RWPE2 (cell line): ENCODE data around the gene USP2.

ENCODE experiments used
- ATAC-seq: fragments of 200-7000 bp; cut with Tn5 transposase; 3 replicates; pipeline ENCODE4 v1.9.1; 2021; ENCODE audit warnings: low read depth
- DNase-seq: peaks from one replicate; pipeline ENCODE4 v3.0.0-alpha.2; 2020; ENCODE audit warnings: low spot score
- H3K27ac ChIP-seq: fragments of 450-650 bp; 2 replicates; pipeline ENCODE4 v1.5.1; 2017; ENCODE audit warnings: mild to moderate bottlenecking; ENCODE audit not compliant: poor library complexity, severe bottlenecking
- H3K27me3 ChIP-seq: fragments of 250-450 bp; sonication (Bioruptor Pico); 2 replicates; pipeline ENCODE4 v1.5.1; 2021; ENCODE audit warnings: mild to moderate bottlenecking, moderate library complexity; ENCODE audit not compliant: insufficient read depth, poor library complexity, severe bottlenecking
- H3K36me3 ChIP-seq: fragments of 250-450 bp; sonication (Bioruptor Pico); 2 replicates; pipeline ENCODE4 v1.5.1; 2020; ENCODE audit warnings: low read depth, mild to moderate bottlenecking, moderate library complexity
- H3K4me1 ChIP-seq: fragments of 250-450 bp; sonication (Bioruptor Pico); 2 replicates; pipeline ENCODE4 v1.5.1; 2021; ENCODE audit warnings: mild to moderate bottlenecking, moderate library complexity; ENCODE audit not compliant: insufficient read depth, poor library complexity, severe bottlenecking
- H3K4me3 ChIP-seq: fragments of 250-450 bp; sonication (Bioruptor Pico); 2 replicates; pipeline ENCODE4 v1.5.1; 2021; ENCODE audit warnings: mild to moderate bottlenecking, moderate library complexity; ENCODE audit not compliant: severe bottlenecking
- H3K9me3 ChIP-seq: fragments of 250-450 bp; sonication (Bioruptor Pico); 2 replicates; pipeline ENCODE4 v1.5.1; 2021; ENCODE audit warnings: mild to moderate bottlenecking, moderate library complexity; ENCODE audit not compliant: severe bottlenecking
- TF ChIP-seq, protein P1 (sequence below): fragments of 450-650 bp; IDR thresholded peaks from one replicate; pipeline ENCODE4 v1.5.1; 2017; ENCODE audit warnings: mild to moderate bottlenecking, moderate library complexity; ENCODE audit not compliant: poor library complexity, severe bottlenecking

Gene USP2

DNA sequence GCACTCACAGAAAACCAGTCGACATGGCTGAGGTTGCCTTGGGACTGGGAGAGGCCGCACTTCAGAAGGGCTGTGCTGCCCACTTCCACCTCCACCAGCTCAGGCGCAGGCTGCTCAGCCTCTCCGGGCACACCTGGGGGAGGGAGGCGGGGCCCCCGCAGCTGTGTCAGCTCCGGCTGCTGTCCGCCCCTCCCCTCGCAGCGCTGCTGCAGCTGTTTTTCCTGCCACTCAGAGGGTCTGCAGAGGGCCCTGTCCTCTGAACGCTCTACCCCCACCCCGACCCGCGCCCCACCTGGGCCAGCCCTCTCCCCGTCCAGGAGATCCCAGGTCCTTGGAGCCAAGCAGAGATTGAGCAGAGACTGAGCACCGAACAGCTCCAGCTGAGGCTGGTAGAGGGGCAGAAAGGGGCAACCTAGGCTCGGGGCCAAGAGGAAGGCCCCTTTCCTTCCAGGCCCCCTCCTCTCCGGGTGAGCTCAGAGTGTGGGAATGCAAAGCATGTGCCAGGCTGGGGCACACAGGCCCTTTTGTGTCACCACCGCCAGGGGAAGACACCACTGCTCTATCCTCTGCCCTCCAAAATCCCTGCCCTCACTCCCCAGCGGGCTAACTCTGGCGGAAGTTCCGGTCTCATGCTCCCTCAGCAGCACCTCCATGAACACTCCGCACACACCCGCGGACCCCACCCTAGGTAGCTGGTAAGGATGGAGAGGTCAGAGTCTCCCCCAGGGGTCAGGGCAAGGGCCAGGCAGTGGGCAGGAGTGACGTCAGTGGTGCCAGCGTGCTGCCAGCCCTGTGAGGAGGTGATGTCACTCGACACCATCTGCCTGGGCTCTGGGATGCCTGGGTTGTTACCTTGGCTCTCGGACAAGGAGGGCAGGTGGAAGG, 66.1 kb downstream of the USP2 start:
- Histone ChIP-seq H3K36me3 (peaks cover 3% of the 10 kb centered on the region; the same call in 1 of the 2 replicates), H3K4me1 (peaks cover 13% of the 10 kb centered on the region), H3K27ac (peak overlapping the region; percentile 14), H3K4me3 (peak overlapping the region; percentile 46), H3K27me3 (no peaks in the 10 kb centered on the region), H3K9me3 (no peaks in the 10 kb centered on the region)
- TF ChIP-seq, protein P1, sequence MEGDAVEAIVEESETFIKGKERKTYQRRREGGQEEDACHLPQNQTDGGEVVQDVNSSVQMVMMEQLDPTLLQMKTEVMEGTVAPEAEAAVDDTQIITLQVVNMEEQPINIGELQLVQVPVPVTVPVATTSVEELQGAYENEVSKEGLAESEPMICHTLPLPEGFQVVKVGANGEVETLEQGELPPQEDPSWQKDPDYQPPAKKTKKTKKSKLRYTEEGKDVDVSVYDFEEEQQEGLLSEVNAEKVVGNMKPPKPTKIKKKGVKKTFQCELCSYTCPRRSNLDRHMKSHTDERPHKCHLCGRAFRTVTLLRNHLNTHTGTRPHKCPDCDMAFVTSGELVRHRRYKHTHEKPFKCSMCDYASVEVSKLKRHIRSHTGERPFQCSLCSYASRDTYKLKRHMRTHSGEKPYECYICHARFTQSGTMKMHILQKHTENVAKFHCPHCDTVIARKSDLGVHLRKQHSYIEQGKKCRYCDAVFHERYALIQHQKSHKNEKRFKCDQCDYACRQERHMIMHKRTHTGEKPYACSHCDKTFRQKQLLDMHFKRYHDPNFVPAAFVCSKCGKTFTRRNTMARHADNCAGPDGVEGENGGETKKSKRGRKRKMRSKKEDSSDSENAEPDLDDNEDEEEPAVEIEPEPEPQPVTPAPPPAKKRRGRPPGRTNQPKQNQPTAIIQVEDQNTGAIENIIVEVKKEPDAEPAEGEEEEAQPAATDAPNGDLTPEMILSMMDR: no peak
- ATAC-seq (peak; percentile 11; the same call in 1 of the 3 replicates), DNase-seq (no peak)

DNA sequence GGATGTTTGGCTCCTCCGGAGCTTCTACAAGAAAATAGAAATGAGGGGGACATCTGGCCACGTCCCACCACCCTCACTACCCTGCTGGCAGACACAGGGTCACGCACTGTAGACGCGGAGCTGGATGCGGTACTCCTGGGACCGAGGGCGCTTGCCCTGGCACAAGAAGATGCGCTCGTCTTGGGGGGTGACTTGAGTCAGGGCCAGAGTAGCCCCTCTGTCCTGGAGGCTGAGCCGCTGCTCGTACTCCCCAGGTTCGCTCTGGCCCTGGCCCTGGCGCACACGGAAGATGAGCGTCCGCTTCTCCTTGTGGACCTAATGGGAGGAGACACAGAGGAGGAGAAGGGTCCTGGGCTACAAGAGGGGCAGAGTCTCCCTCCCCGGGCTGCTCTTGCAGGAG, 66.8 kb downstream of the USP2 start:
- Histone ChIP-seq H3K27ac (no peak overlapping the region), H3K36me3 (peaks cover 3% of the 10 kb centered on the region; the same call in 1 of the 2 replicates), H3K4me3 (no peak overlapping the region), H3K27me3 (no peaks in the 10 kb centered on the region), H3K9me3 (no peaks in the 10 kb centered on the region), H3K4me1 (peaks cover 13% of the 10 kb centered on the region)
- ATAC-seq (no peak), DNase-seq (no peak)
- TF ChIP-seq, protein P1: no peak

DNA sequence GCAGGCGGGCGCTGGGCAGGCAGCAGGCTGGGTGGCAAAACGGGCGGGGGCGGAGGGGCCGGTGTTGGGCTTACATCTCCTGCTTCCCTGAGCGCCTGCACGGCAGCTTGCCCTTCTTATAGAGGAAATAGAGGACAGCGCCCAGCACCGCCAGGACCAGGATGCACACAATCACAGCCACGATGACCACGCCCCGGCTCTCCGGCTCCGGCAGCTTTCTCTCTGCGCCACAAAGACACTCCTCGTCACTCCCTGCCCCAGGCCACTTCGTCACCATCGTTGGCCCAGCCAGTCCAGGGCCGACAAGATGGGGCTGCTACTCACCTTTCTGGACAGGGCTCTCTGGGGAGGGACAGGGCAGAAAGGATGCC, 70.8 kb downstream of the USP2 start:
- Histone ChIP-seq H3K27me3 (no peaks in the 10 kb centered on the region), H3K4me1 (no peaks in the 10 kb centered on the region), H3K27ac (no peak overlapping the region), H3K4me3 (no peak overlapping the region), H3K9me3 (no peaks in the 10 kb centered on the region), H3K36me3 (peaks cover 9% of the 10 kb centered on the region; the same call in 1 of the 2 replicates)
- no peak for ATAC-seq
- TF ChIP-seq, protein P1: no peak
- DNase-seq: no peak

DNA sequence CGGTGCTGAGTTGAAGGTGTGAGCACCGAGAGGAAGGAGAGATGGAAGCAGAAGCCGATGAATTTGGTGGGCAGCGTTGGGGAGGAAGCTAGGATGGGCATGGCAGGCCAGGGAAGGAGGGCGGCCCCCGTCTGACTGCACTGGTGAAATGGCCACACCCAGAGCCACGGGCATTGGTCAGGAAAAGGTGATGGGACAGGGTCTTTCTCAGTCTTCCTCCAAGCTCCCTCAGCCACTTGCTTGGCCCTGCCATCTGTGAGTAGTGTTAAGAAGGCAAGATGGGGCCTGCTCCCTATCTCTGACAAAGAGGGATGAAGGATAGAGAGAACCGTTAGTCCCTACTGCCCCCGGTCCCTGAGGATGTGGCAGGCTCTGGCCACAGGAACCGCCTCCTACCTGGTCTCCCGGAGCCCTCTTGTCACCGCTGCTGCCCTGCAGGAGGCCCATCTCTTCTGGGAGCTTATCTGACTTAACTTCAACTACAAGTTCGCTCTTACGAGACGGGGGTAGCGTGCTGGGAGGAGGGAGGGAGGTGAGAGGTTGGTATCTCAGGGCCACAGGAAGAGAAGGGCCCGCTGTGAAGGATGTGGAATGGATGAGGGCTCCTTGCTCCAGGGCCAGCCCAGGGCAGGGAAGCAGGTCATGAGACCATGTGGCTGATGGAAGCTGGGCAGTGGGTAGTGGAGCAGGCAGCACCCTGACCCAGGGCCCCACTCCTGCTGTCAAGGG, 71.4 kb downstream of the USP2 start:
- ATAC-seq (no peak), DNase-seq (no peak)
- Histone ChIP-seq H3K4me1 (no peaks in the 10 kb centered on the region), H3K9me3 (no peaks in the 10 kb centered on the region), H3K36me3 (peaks cover 9% of the 10 kb centered on the region; the same call in 1 of the 2 replicates), H3K27me3 (no peaks in the 10 kb centered on the region), H3K27ac (no peak overlapping the region), H3K4me3 (no peak overlapping the region)
- TF ChIP-seq, protein P1: no peak
